AG04449 (cell line): ENCODE data around the gene HSPBP1.

Experiments used
- CTCF ChIA-PET: fragments of 350-600 bp; formaldehyde crosslinking; extraction: SDS; loops from one replicate; lab custom pipeline; 2021; ENCODE audit warnings: antibody characterized with exemption; lab: Yijun Ruan, JAX
- POLR2A ChIA-PET: fragments of 400-600, 350-600 bp; formaldehyde crosslinking; extraction: SDS; loops from one replicate; lab custom pipeline; 2020; ENCODE audit warnings: antibody characterized with exemption, inconsistent platforms; lab: Yijun Ruan, JAX
- DNase-seq: peaks from one replicate; pipeline ENCODE4 v3.0.0-alpha.2; 2010; ENCODE audit warnings: low read depth, low spot score
- H3K4me3 ChIP-seq: 2 replicates; pipeline ENCODE4 v1.5.1; 2011; ENCODE audit warnings: low read depth, mild to moderate bottlenecking, control low read depth, low read length
- CTCF ChIP-seq: IDR thresholded peaks from one replicate; pipeline ENCODE4 v1.5.1; 2011; ENCODE audit warnings: mild to moderate bottlenecking, moderate library complexity, low read length, control low read depth, inconsistent platforms; ENCODE audit not compliant: insufficient read depth; ENCODE audit errors: missing control alignments

HSPBP1 gene

GRCh38 chr19:55241143-55241934 lies 38.6 kb downstream of the HSPBP1 start:
- DNase-seq, result no peak
- ChIA-PET CTCF (no interaction called here), POLR2A (no interaction called here)
- no peak for TF ChIP-seq CTCF
- no peak overlapping the region for H3K4me3 ChIP-seq

- H3K4me3 ChIP-seq, result no peak overlapping the region
- ChIA-PET POLR2A (no interaction called here), CTCF (no interaction called here)
- DNase-seq, result no peak
- no peak for TF ChIP-seq CTCF
Measured at GRCh38 chr19:55240713-55241020, 39.2 kb downstream of the HSPBP1 start.

GRCh38 chr19:55239004-55239403 lies 40.9 kb downstream of the HSPBP1 start:
- CTCF ChIA-PET, result interaction anchor here (1.2 kb wide), 2 partner anchors 11 to 17 kb away, joined by 3 read pairs; partner anchors contain the start of gene TMEM86B
- no peak for DNase-seq
- POLR2A ChIA-PET, result no interaction called here
- no peak overlapping the region for H3K4me3 ChIP-seq
- TF ChIP-seq CTCF, result no peak

- no peak for DNase-seq
- no peak overlapping the region for H3K4me3 ChIP-seq
- CTCF ChIA-PET, result interaction anchor here (1.2 to 2.4 kb wide), 3 partner anchors 12 to 97 kb away, joined by 3 to 5 read pairs (median 4); no protein-coding TSS in a partner anchor
- POLR2A ChIA-PET, result interaction anchor here (1.2 kb wide), 1 partner anchor 10 kb away, joined by 3 read pairs; no protein-coding TSS in a partner anchor
- TF ChIP-seq CTCF, result no peak
Measured at GRCh38 chr19:55238030-55238429, 41.9 kb downstream of the HSPBP1 start.

- ChIA-PET POLR2A (no interaction called here), CTCF (interaction anchor here (0.6 kb wide), 1 partner anchor 145 kb away, joined by 3 read pairs; no protein-coding TSS in a partner anchor)
- TF ChIP-seq CTCF, result no peak
- H3K4me3 ChIP-seq, result no peak overlapping the region
- DNase-seq, result no peak
Measured at GRCh38 chr19:55232986-55233385, 46.9 kb downstream of the HSPBP1 start.

GRCh38 chr19:55232286-55232602 lies 47.7 kb downstream of the HSPBP1 start:
- CTCF ChIA-PET, result no interaction called here
- no peak for DNase-seq
- TF ChIP-seq CTCF, result no peak
- H3K4me3 ChIP-seq, result no peak overlapping the region
- POLR2A ChIA-PET, result no interaction called here
